GM18505 (cell line): ENCODE measurements around the gene EGLN1.
"Not testable (repeated sequence)": the region's sequence is repeated elsewhere in the genome, so short reads cannot be mapped to it uniquely, and the experiment has no call there.

Experiments
- ATAC-seq: cut with Tn5 transposase; IDR thresholded peaks from one replicate; pipeline ENCODE4 v1.9.1; 2021; ENCODE audit not compliant: unreplicated experiment
- POLR2A ChIP-seq: IDR thresholded peaks from 4 replicates; pipeline ENCODE4 v1.6.1; 2011; ENCODE audit warnings: borderline replicate concordance; ENCODE audit not compliant: insufficient read depth, insufficient read length; ENCODE audit errors: extremely low read depth

Gene EGLN1

DNA sequence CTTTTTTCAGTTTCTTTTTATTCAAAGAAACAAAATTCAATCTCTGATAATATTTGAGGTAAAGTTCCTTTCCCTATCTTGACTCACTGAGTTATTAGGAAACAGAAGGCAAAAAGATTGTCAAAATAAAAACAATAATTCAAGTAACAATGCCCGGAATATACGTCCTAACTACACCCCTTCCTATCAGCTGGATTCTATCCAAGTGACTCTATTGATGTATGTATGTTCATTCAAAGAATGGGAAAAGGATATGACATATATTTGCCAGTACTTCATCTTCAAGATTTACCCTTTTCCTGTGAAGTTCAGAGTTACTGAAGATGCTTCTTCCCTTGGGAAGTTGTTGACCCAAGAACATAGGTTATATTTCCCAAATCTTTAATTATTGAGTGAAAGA lies 70.3 kb downstream of the EGLN1 start:
- TF ChIP-seq POLR2A = no peak
- ATAC-seq = no peak

DNA sequence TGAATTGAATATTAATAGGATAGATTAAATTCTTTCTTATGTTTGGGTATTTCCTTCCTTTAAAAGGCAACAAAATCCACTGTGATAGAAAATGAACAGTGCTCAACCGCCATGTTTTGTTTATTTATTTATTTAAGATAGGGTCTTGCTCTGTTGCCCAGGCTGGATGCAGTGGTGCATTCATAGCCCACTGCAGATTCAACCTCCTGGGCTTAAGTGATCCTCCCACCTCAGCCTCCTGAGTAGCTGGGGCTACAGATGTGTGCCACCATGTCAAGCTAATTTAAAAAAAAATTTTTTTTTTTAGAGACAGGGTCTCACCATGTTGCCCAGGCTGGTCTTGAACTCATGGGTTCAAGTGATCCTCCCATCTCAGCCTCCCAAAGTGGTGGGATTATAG lies 73.2 kb downstream of the EGLN1 start:
- ATAC-seq = not testable (repeated sequence)

DNA sequence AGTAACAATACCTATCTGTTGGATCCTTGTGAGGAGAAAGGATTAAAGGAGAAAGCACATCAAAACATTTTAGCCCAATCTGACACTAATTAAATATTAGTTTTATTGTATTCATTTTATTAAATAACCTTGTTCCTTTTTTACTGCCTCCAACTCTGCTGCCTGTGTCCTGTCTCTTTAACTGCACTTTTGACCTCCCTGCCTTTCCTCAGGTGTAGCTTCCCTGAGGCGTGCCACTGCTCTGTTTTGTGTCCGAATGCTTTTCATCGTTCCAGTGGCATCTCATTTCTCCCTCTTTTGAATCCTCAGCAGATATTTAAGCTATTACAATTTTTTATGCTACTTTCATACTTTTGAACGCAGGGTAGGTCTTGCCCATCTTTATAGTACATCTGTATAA lies 73.6 kb downstream of the EGLN1 start:
- ATAC-seq = no peak
- TF ChIP-seq POLR2A = no peak

DNA sequence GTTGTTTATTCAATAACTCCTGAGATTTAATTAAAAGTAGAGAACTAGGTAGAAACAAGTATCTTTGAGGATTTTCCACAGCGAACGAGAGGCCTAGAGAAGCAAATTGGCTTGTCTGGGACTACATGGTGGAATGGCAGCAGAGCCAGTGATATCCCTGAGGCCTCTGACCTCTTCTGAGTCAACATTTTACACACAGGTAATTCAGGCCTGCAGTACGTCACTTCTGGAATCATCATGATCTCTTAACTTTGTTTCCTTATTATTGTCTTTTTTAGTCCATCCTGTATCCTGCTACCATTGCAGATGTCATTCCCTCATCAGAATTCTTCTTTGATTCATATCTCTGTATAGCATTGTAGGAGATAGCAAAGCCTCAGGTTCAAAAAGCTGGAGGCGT lies 74.1 kb downstream of the EGLN1 start:
- no peak for ATAC-seq

DNA sequence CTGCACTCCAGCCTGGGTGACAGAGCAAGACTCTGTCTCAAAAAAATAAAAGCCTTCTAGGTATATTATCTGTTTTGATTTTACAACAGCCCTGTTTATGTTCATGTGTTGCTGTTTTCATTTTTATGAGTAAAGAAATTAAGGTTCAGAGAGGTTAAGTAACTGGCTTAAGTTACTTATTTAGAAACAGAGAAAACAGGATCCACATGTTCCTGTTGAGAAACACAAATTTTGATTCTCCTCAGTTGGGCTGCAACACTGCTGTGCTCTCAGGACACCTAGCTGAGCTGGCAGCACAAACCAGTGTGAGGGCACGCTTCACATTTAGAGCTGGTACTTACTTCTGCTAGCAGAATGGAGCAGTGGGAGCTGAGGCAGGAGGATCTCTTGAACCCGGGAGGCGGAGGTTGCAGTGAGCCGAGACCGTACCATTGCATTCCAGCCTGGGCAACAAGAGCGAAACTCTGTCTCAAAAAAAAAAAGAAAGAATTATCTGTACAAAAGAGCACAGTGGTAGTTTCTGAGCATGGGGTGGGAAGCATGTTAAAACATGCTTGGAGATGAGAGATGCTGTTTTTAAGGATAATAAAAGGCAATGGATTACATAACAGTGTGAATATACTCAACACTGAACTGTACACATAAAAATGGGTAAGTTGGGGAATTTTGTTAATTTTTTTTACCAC lies 81.6 kb downstream of the EGLN1 start:
- TF ChIP-seq POLR2A = no peak
- no peak for ATAC-seq

More for the DNA sequence above, 74.1 kb downstream of the EGLN1 start:
- TF ChIP-seq POLR2A = no peak

DNA sequence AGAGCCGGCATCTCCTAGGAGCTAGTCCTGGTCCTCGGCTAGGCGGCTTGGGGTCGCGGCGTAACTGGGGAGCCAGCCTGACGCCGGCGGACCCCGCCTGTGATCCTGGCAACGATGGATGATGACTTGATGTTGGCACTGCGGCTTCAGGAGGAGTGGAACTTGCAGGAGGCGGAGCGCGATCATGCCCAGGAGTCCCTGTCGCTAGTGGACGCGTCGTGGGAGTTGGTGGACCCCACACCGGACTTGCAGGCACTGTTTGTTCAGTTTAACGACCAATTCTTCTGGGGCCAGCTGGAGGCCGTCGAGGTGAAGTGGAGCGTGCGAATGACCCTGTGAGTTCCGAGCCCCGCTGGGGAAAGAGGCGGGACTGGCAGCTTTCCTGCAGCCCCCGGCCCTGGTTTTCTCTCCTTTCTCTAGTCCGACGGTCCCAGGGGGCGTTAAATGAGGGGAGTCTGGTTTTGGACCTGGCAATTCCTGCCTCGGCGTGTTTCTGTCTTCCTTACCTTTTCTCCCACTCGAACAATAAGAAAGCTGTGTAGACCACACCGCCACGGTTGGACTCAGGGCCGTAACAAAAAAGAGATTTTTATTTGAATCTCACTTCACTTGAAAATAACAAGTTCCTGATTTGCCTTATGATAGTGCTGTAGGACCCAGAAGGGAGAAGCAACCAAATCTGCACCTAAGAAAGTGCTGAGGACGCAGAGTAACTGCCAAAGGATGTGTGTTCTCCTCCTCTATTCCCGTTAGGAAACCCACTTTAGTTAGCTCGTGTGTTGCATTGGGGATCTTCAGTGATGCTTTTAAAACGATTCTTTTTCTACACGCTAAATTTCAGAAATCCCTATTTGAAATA lies 83.6 kb downstream of the EGLN1 start, which contains the start of gene SPRTN:
Gene SPRTN, plus strand, starts transcription at position 24 of the 859 bp plus-strand sequence. Its CDS starts 91 bp downstream, at position 115.
- TF ChIP-seq POLR2A = no peak
- peak; percentile 6 for ATAC-seq

DNA sequence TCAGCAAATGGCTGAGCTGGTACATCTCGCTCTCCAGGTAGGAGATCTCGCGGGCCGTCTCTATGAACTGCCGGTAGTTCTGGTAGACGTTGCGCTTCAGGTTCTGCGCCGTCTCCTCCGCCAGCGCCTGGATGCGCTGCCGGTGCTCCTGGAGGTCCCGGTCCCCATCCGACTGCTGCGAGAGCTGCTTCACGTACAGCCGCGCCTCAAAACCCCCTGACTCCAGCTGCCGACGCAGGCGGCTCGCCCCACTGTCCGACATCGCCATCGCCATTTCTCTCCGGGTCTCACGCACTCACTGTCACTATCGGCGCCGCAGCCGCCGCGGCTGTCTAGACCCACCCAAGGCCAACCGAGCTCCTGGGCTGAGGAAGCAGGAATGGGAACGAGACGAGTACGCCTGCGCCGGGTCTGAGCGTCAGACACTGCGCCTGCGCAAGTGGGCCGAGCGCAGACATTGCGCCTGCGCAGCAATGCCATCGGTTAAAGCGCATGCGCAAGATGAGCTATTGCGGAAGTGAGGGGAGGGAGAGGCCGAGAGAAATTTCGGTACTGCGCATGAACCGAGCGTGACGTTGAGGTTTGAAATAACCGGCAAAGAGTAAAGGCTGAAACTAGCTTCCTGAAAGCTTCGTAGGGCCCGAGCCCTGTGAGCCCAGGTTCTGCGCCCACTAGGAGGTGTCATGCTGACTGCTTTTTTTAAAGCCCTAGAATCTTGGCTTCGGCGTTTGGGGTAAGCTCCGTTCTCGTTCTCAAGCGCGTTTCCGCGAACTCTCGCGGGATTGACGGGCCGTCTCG lies 84.4 kb downstream of the EGLN1 start, which contains the start of gene EXOC8:
Gene EXOC8, minus strand, starts transcription at position 381 of the 798 bp plus-strand sequence. Its CDS starts 107 bp downstream, at position 274.
- ATAC-seq = peak; percentile 67
- peak; percentile 88 for TF ChIP-seq POLR2A

DNA sequence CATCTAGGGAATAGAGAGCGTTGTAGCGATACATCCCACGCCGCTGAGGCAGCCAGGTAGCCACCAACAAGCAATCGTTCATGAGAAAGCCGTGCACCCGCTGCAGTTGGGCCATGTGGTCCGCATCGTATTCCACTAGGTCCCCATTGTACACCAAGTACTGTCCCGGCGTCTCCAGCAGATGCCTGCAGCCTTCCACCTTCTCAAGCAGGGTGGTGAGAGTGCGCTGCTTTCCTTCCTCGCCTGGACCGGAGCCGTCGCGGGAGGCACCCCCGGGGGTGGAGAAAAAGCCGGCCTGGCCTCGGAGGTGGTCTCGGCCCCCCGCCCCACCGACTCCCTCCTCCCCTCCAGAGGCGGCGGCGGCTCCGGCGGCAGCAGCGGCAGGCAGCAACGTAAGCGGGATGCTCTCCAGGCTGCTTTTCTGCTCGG lies 85.0 kb downstream of the EGLN1 start:
- TF ChIP-seq POLR2A = no peak
- ATAC-seq = peak; percentile 6

DNA sequence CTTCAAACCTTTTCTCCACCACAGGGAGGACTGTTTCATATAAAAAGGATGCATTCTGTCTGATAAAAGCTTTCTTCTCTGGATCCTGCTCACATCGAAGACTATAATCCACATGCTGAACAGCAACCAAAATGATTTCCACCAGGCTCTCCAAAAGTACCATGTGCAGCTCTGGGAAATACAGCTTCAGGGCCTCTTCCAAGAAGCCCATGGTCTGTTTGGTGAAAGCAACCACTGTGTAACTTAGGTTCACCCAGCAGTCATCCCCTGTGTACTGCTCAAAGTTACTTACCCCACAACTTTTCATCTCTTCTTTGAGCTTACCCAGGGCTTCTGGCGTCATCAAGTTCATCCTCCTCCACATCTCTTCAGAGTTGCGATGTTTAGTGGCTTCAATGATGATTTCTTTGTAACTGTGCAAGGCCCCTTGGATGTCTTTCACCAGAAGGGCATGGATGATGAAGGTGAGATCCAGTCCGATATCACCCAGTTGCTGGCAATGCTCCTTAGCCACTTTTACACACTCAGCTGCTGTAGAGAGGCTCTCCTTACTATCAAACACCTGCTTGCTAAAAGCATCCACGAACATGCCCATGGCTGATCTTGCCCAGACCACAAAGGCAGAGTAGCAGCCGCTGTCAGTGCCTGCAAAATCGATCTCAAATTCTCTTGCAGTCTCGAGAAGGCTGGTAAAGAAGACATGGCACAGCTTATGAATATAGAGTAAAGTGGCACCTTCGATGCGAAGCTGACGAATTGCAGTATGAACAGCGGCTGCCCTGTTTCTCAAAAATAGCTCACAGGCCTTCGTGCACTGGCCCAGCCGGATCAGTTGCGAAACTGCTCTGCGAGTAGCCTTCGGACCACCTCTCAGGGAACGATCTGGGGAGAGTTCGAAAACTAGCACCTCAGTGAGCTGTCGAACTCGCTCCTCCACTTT lies 86.2 kb downstream of the EGLN1 start:
- ATAC-seq = no peak
- TF ChIP-seq POLR2A = no peak

DNA sequence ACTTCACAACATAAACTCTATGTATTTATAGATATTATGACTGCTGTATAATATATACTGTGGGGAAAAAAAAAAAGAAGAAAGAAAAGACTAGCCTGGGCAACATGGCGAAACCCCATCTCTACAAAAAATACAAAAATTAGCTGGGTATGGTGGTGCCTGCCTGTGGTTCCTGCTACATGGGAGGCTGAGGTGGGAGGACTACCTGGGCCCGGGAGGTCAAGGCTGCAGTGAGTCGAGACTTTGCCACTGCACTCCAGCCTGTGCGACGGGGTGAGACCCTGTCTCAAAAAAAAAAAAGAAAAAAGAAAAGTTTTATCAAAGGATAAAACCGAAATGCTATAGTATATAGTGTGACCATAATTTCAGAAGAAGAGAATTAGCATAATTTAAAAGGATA lies 87.1 kb downstream of the EGLN1 start:
- no peak for TF ChIP-seq POLR2A
- ATAC-seq = no peak

DNA sequence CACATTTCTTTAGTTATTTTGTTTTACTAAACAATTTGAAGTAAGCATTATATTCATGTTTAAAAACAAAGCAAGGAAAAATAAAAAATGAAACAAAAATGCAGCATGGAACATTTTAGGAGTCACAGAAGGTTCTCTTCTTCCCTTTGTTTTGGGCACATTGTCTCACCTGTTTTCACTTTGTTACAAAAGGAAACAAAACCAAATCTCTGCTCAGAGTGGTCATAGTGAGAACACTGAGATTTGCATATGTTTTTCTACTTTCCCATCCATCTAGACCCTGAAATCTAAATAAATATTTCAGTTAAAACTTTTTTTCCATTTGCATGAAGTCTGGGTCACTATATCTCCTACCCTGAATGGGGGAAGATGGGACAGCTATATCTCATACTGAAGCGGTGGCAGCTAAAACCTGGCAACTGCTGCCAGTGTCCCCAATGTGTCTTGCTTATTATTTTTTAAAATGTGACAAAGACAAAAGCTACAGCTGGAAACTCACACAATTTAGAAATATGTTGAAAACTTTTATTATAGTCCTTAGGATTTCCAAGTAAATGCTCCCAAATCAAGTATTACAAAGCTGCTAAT lies 87.9 kb downstream of the EGLN1 start:
- TF ChIP-seq POLR2A = no peak
- no peak for ATAC-seq

DNA sequence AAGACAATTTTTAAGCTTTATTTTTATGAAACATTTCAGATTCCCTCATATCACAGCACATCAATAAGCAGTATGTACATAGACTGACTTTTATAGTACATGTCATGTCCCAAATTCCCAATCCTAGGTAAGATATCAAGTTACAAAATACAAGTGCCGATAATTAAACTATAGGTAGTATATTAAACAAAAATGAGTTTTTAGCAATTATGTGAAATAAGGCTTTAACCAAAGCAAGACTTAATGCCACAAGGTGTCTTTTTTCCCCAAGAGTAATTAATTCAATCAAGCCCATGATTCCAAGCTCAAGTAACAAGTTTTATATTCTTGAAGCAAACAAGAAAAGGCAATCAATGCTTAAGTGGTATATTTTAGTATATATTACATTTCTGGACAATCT lies 89.3 kb downstream of the EGLN1 start:
- TF ChIP-seq POLR2A = no peak
- no peak for ATAC-seq
